ENCODE measurements around the gene CALB2.

CALB2 gene

DNA sequence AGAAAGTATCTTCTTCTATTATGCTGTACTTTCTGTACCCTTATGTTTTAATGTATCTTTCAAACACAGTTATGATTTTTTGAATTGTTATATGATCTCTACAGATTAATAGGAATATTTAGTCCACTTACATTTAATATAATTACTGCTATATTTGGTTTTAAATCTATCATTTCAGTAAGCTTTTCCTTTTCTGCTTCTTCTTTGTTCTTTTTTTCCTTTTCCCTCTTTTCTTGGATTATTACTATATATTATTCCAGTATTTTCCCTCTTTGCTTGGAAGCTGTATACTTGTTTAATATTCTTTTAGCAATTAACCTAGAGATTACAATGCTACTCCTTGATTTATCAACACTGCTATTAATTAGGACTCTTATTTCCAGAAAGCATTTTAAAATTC lies 69.9 kb downstream of the CALB2 start:
- no peaks in the 10 kb centered on the region for H3K9me3 ChIP-seq (ENCODE audit: insufficient read depth, low read length)
- H4K20me1 ChIP-seq (ENCODE audit: insufficient read depth, low read length): no peaks in the 10 kb centered on the region
- H3K27me3 ChIP-seq (ENCODE audit: low read depth, low read length): peaks cover 7% of the 10 kb centered on the region; the same call in 1 of the 2 replicates
- H3K27ac ChIP-seq (ENCODE audit: low read length): no peak overlapping the region
- TF ChIP-seq, protein P1, sequence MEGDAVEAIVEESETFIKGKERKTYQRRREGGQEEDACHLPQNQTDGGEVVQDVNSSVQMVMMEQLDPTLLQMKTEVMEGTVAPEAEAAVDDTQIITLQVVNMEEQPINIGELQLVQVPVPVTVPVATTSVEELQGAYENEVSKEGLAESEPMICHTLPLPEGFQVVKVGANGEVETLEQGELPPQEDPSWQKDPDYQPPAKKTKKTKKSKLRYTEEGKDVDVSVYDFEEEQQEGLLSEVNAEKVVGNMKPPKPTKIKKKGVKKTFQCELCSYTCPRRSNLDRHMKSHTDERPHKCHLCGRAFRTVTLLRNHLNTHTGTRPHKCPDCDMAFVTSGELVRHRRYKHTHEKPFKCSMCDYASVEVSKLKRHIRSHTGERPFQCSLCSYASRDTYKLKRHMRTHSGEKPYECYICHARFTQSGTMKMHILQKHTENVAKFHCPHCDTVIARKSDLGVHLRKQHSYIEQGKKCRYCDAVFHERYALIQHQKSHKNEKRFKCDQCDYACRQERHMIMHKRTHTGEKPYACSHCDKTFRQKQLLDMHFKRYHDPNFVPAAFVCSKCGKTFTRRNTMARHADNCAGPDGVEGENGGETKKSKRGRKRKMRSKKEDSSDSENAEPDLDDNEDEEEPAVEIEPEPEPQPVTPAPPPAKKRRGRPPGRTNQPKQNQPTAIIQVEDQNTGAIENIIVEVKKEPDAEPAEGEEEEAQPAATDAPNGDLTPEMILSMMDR (IDR thresholded peaks at IDR 0.05; ENCODE audit: low read depth, low read length): no peak
- no peak for TF ChIP-seq EZH2phosphoT487 (IDR thresholded peaks at IDR 0.05; ENCODE audit: low read depth)
- no peaks in the 10 kb centered on the region for H3K79me2 ChIP-seq (ENCODE audit: low read length)
- H3K36me3 ChIP-seq (replicated peaks; ENCODE audit: low read depth, low read length): no peaks in the 10 kb centered on the region
- H3K4me2 ChIP-seq (ENCODE audit: low read length): no peak overlapping the region
- H2AFZ ChIP-seq (ENCODE audit: low read depth, low read length): no peak overlapping the region
- no peaks in the 10 kb centered on the region for H3K4me1 ChIP-seq (ENCODE audit: low read length)
- no peak overlapping the region for H3K9ac ChIP-seq (ENCODE audit: low read length)
- no peak overlapping the region for H3K4me3 ChIP-seq (ENCODE audit: low read length)

- H3K9ac ChIP-seq (ENCODE audit: low read length): no peak overlapping the region
- no peak overlapping the region for H3K4me3 ChIP-seq (ENCODE audit: low read length)
- H3K9me3 ChIP-seq (ENCODE audit: insufficient read depth, low read length): no peaks in the 10 kb centered on the region
- no peaks in the 10 kb centered on the region for H4K20me1 ChIP-seq (ENCODE audit: insufficient read depth, low read length)
- no peaks in the 10 kb centered on the region for H3K4me1 ChIP-seq (ENCODE audit: low read length)
- peaks cover 7% of the 10 kb centered on the region; the same call in 1 of the 2 replicates for H3K27me3 ChIP-seq (ENCODE audit: low read depth, low read length)
- no peak overlapping the region for H2AFZ ChIP-seq (ENCODE audit: low read depth, low read length)
- H3K4me2 ChIP-seq (ENCODE audit: low read length): no peak overlapping the region
- TF ChIP-seq, protein P1 (IDR thresholded peaks at IDR 0.05; ENCODE audit: low read depth, low read length): no peak
- TF ChIP-seq EZH2phosphoT487 (IDR thresholded peaks at IDR 0.05; ENCODE audit: low read depth): no peak
- no peaks in the 10 kb centered on the region for H3K36me3 ChIP-seq (replicated peaks; ENCODE audit: low read depth, low read length)
- H3K79me2 ChIP-seq (ENCODE audit: low read length): no peaks in the 10 kb centered on the region
- H3K27ac ChIP-seq (ENCODE audit: low read length): no peak overlapping the region
These were observed 70.4 kb downstream of the CALB2 start for GRCh38 chr16:71428883-71429282.

GRCh38 chr16:71429581-71429980 lies 71.1 kb downstream of the CALB2 start:
- Histone ChIP-seq H4K20me1 (ENCODE audit: insufficient read depth, low read length) (no peaks in the 10 kb centered on the region), H3K27me3 (ENCODE audit: low read depth, low read length) (peaks cover 6% of the 10 kb centered on the region; the same call in 1 of the 2 replicates), H3K4me3 (ENCODE audit: low read length) (no peak overlapping the region), H3K27ac (ENCODE audit: low read length) (no peak overlapping the region), H3K79me2 (ENCODE audit: low read length) (no peaks in the 10 kb centered on the region), H3K36me3 (replicated peaks; ENCODE audit: low read depth, low read length) (no peaks in the 10 kb centered on the region), H3K9me3 (ENCODE audit: insufficient read depth, low read length) (no peaks in the 10 kb centered on the region), H3K4me1 (ENCODE audit: low read length) (no peaks in the 10 kb centered on the region), H3K4me2 (ENCODE audit: low read length) (no peak overlapping the region), H3K9ac (ENCODE audit: low read length) (no peak overlapping the region), H2AFZ (ENCODE audit: low read depth, low read length) (no peak overlapping the region)
- TF ChIP-seq, protein P1 (IDR thresholded peaks at IDR 0.05; ENCODE audit: low read depth, low read length): no peak
- TF ChIP-seq EZH2phosphoT487 (IDR thresholded peaks at IDR 0.05; ENCODE audit: low read depth): no peak

- Histone ChIP-seq H3K36me3 (replicated peaks; ENCODE audit: low read depth, low read length) (no peaks in the 10 kb centered on the region), H3K9me3 (ENCODE audit: insufficient read depth, low read length) (no peaks in the 10 kb centered on the region), H3K79me2 (ENCODE audit: low read length) (no peaks in the 10 kb centered on the region), H3K4me1 (ENCODE audit: low read length) (no peaks in the 10 kb centered on the region), H3K27ac (ENCODE audit: low read length) (no peak overlapping the region), H3K9ac (ENCODE audit: low read length) (no peak overlapping the region), H3K4me2 (ENCODE audit: low read length) (no peak overlapping the region), H3K4me3 (ENCODE audit: low read length) (no peak overlapping the region), H2AFZ (ENCODE audit: low read depth, low read length) (no peak overlapping the region), H3K27me3 (ENCODE audit: low read depth, low read length) (0 out of 2 replicates have a peak, but pooled peaks cover 4% of the 10 kb centered on the region), H4K20me1 (ENCODE audit: insufficient read depth, low read length) (no peaks in the 10 kb centered on the region)
- no peak for TF ChIP-seq EZH2phosphoT487 (IDR thresholded peaks at IDR 0.05; ENCODE audit: low read depth)
- TF ChIP-seq, protein P1 (IDR thresholded peaks at IDR 0.05; ENCODE audit: low read depth, low read length): no peak
These were observed 72.2 kb downstream of the CALB2 start for GRCh38 chr16:71430744-71431143.

Measured in OCI-LY3 (cell line).